HEK293T (cell line): ENCODE results near the gene EXOC6B.

ENCODE experiments used
- CTCF ChIA-PET: fragments of 350-600 bp; formaldehyde crosslinking; extraction: SDS; loops from one replicate; lab custom pipeline; 2021; ENCODE audit warnings: antibody characterized with exemption, inconsistent platforms; lab: Yijun Ruan, JAX
- POLR2A ChIA-PET: fragments of 350-600 bp; formaldehyde crosslinking; extraction: SDS; loops from one replicate; lab custom pipeline; 2020; ENCODE audit warnings: antibody characterized with exemption, inconsistent platforms; lab: Yijun Ruan, JAX
- DNase-seq: peaks from one replicate; pipeline ENCODE4 v3.0.0; 2012; ENCODE audit warnings: mixed read lengths; ENCODE audit errors: extremely low spot score
- ARNT ChIP-seq: fragments of 450-650 bp; IDR thresholded peaks from 2 replicates; pipeline ENCODE4 v1.6.1; 2017; ENCODE audit warnings: mild to moderate bottlenecking
- BHLHE40 ChIP-seq: fragments of 450-650 bp; IDR thresholded peaks from 2 replicates; pipeline ENCODE4 v1.6.1; 2016; ENCODE audit warnings: mild to moderate bottlenecking, moderate library complexity, borderline replicate concordance
- CTBP1 ChIP-seq: fragments of 450-650 bp; IDR thresholded peaks from 2 replicates; pipeline ENCODE4 v1.6.1; 2016; ENCODE audit warnings: borderline replicate concordance
- ELF4 ChIP-seq: fragments of 450-650 bp; IDR thresholded peaks from 2 replicates; pipeline ENCODE4 v1.6.1; 2017; ENCODE audit warnings: antibody characterized with exemption
- FOXA1 ChIP-seq: fragments of 450-650 bp; IDR thresholded peaks from 2 replicates; pipeline ENCODE4 v1.6.1; 2016; ENCODE audit warnings: mild to moderate bottlenecking
- FOXK2 ChIP-seq: fragments of 450-650 bp; IDR thresholded peaks from 2 replicates; pipeline ENCODE4 v1.6.1; 2016; ENCODE audit warnings: mild to moderate bottlenecking
- FOXM1 ChIP-seq: fragments of 450-650 bp; IDR thresholded peaks from 2 replicates; pipeline ENCODE4 v1.6.1; 2017; ENCODE audit warnings: mild to moderate bottlenecking, borderline replicate concordance
- HDGF ChIP-seq: fragments of 450-650 bp; IDR thresholded peaks from 2 replicates; pipeline ENCODE4 v1.6.1; 2017; ENCODE audit warnings: antibody characterized with exemption, borderline replicate concordance
- L3MBTL2 ChIP-seq: fragments of 450-650 bp; conservative IDR thresholded peaks from 2 replicates; pipeline ENCODE4 v1.6.1; 2016; ENCODE audit warnings: mild to moderate bottlenecking
- LEF1 ChIP-seq: fragments of 450-650 bp; IDR thresholded peaks from 2 replicates; pipeline ENCODE4 v1.6.1; 2017; ENCODE audit warnings: mild to moderate bottlenecking, borderline replicate concordance
- NFRKB ChIP-seq: fragments of 450-650 bp; IDR thresholded peaks from 2 replicates; pipeline ENCODE4 v1.6.1; 2016; ENCODE audit warnings: mild to moderate bottlenecking, moderate library complexity
- SP1 ChIP-seq: fragments of 450-650 bp; IDR thresholded peaks from 2 replicates; pipeline ENCODE4 v1.6.1; 2017
- SUZ12 ChIP-seq: fragments of 450-650 bp; IDR thresholded peaks from 2 replicates; pipeline ENCODE4 v1.6.1; 2016; ENCODE audit warnings: mild to moderate bottlenecking
- TARDBP ChIP-seq: fragments of 450-650 bp; IDR thresholded peaks from 2 replicates; pipeline ENCODE4 v1.6.1; 2016
- ZNF384 ChIP-seq: fragments of 450-650 bp; IDR thresholded peaks from 2 replicates; pipeline ENCODE4 v1.6.1; 2016
- TF ChIP-seq, protein P1 (sequence below): fragments of 450-650 bp; IDR thresholded peaks from 2 replicates; pipeline ENCODE4 v1.6.1; 2016

EXOC6B gene

DNA sequence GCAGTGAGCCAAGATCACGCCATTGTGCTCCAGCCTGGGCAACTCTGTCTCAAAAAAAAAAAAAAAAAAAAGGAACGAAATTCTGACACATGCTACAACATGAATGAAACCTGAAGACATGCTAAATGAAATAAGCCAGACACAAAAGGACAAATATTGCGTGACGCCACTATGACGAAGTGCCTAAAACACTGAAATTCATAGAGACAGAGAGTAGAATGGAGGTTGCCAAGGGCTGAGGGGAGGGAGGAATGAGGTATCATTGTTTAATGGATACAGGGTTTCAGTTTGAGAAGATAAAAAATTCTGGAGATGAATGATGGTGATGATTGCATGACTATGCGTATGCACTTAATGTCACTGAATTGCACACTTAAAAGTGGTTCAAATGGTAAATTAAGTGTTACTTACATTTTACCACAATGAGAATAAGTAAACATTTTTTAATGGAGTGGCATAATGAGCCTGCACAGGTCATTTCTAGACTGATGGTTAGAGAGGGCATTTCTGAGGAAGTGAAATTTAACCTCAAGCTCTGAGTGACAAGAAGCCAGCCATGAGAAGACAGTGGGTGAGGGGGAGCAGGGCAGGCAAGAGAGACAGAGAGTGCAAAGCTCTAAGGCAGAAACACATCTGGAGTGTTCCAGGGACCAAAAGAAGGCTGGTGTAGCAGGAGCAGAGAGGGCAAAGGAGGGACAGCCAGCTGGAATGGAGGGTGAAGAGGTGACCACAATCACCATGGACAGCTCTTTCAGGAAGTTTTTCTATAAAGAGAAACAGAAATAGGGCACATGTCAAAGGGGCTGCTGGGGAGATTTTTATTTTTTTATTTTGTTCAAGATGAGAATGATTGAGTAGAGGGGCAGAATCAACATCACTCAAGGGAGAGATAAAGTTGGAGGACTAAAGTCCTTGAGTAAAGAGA lies 20.6 kb upstream of the EXOC6B start:
- TF ChIP-seq FOXM1 (no peak), FOXK2 (no peak), FOXA1 (no peak), BHLHE40 (no peak), ELF4 (no peak), HDGF (no peak), SP1 (no peak), NFRKB (no peak), TARDBP (no peak), ARNT (no peak), LEF1 (no peak), L3MBTL2 (no peak), SUZ12 (no peak)
- TF ChIP-seq, protein P1, sequence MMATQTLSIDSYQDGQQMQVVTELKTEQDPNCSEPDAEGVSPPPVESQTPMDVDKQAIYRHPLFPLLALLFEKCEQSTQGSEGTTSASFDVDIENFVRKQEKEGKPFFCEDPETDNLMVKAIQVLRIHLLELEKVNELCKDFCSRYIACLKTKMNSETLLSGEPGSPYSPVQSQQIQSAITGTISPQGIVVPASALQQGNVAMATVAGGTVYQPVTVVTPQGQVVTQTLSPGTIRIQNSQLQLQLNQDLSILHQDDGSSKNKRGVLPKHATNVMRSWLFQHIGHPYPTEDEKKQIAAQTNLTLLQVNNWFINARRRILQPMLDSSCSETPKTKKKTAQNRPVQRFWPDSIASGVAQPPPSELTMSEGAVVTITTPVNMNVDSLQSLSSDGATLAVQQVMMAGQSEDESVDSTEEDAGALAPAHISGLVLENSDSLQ, result no peak
- DNase-seq, result no peak
- ChIA-PET POLR2A (no interaction called here), CTCF (no interaction called here)

DNA sequence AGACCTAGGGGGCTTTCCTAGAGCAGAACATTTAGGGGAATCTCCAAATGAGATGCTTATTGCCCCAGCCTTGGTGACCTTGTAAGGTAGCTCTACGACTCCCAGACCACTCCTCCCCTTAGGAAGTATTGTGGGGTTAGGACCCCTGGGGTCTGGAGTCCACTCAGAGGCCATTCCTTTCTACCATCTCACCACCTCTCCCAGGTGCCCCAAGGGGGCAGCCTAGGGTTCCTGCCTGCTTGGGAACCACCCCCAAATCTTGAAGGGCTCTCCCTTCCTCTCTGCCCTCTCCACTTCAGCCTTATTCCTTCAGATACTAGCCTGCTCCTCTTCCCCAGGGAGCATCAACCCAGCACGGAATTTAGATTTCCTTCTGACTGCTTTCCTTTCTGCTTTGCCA lies 17.5 kb upstream of the EXOC6B start:
- DNase-seq, result no peak
- TF ChIP-seq FOXM1 (no peak), ELF4 (no peak), NFRKB (no peak), HDGF (no peak), LEF1 (no peak), ZNF384 (no peak)
- TF ChIP-seq, protein P1, result no peak
- ChIA-PET CTCF (no interaction called here), POLR2A (no interaction called here)

DNA sequence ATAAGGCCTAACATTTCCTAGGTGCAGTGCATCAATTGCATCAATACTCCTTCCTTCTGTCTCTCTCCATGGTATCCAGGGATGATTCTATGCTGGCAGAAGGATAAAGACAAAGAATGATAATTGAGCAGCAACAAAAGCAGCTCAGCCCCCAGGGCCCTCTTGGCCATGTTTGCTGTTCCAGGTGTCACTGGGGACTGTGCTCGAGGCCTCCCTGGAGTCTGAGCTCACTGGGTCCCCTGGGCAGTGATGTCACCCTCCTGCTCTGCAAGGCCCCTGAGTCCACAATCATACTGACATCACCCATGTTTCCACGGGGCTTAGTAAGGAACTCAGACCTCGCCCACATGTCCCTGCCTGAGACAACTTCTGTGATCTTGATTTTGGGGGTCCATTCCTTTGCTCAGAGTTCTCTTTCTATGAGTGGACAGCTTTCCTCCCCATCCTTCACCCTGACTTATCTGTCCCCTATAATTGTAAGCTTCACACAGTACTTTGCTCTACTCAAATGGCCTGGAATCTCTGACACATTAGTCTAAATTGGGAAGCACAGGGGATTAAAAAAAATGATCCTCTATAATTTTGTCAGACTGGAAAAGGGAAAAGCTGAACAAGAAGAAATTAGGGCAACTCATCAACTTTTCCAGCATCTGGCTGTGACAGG lies 15.8 kb upstream of the EXOC6B start:
- no peak for TF ChIP-seq NFRKB
- TF ChIP-seq CTBP1, result no peak
- TF ChIP-seq, protein P1, result no peak
- TF ChIP-seq L3MBTL2, result no peak
- no peak for TF ChIP-seq LEF1
- no peak for TF ChIP-seq FOXM1
- TF ChIP-seq SUZ12, result no peak
- no peak for TF ChIP-seq ELF4
- no peak for TF ChIP-seq BHLHE40
- TF ChIP-seq ZNF384, result no peak
- no peak for TF ChIP-seq FOXK2
- no peak for TF ChIP-seq ARNT
- no peak for TF ChIP-seq TARDBP
- TF ChIP-seq SP1, result no peak
- no peak for DNase-seq
- CTCF ChIA-PET, result interaction anchor here (0.6 to 1.0 kb wide), 3 partner anchors 31 to 336 kb away, joined by 3 to 10 read pairs (median 4); no protein-coding TSS in a partner anchor
- POLR2A ChIA-PET, result no interaction called here

DNA sequence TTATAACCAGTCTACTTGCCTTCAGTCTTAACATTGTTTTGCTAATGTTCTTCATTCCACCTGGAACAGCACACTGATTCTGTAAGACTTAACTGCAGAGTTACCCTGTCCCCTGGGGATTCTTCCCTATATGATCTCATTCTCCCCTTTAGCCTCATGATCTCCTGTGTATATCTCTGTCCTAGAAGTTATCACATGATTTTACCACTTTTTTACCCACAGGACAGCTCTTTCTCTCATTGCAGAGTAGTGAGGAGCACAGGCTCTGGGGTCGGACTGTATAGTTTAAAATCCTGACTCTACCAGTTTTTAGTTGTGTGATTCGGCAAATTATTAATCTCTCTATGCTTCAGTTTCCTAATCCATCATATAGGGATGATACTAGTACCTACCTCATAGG lies 14.2 kb upstream of the EXOC6B start:
- POLR2A ChIA-PET, result no interaction called here

DNA sequence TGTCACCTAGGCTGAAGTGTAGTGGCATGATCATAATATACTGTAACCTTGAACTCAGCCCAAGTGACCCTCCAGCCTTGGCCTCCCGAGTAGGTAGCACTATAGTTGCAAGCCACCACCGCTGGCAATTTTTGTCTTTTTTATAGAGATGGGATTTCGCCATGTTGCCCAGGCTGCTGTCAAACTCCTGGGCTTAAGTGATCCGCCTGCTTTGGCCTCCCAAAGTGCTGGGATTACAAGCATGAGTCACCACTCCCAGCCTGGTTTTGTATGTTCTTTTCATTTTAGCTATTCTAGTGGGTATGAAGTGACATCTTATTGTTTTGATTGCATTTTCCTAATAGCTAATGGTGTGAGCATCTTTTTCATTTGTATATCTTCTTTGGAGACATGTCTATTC lies 11.3 kb upstream of the EXOC6B start:
- POLR2A ChIA-PET, result no interaction called here
- CTCF ChIA-PET, result no interaction called here
- DNase-seq, result no peak
- TF ChIP-seq FOXM1, result no peak
- no peak for TF ChIP-seq TARDBP
- no peak for TF ChIP-seq CTBP1
- no peak for TF ChIP-seq ZNF384
- no peak for TF ChIP-seq NFRKB
- TF ChIP-seq SUZ12, result no peak
- TF ChIP-seq, protein P1, result no peak
- no peak for TF ChIP-seq FOXA1
- no peak for TF ChIP-seq L3MBTL2
- no peak for TF ChIP-seq ELF4
- no peak for TF ChIP-seq HDGF
- TF ChIP-seq FOXK2, result no peak
- TF ChIP-seq ARNT, result no peak
- no peak for TF ChIP-seq LEF1

More for the DNA sequence above, 14.2 kb upstream of the EXOC6B start:
- CTCF ChIA-PET, result no interaction called here
- no peak for DNase-seq
- TF ChIP-seq ELF4 (no peak), HDGF (no peak), ARNT (no peak), ZNF384 (no peak), FOXK2 (no peak), TARDBP (no peak), CTBP1 (no peak), SP1 (no peak), FOXA1 (no peak), NFRKB (no peak), BHLHE40 (no peak), L3MBTL2 (no peak)
- TF ChIP-seq, protein P1, result no peak
